ENCODE results near the gene FGFR3.

Gene FGFR3

DNA sequence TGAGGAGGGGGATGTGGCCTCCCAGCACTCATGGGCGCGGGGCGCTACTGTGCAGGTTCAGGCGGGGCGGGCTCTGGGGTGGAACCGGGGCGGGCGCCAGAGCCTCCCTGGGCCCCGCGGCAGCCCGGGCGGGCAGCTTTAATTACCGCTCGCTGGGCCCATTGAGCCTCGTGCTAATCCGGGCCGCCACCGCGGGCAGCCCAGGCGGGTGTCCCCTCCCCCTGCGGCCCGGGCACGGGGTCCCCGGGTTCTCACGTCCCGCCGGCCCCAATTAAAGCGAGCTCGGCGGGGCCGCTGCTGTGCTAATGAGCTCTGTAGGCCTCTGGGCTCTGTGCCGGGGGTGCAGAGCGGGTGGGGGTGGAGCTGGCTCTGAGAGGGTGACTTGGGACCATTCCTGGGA is 22.8 kb upstream of the FGFR3 start:
- peaks cover 6% of the 10 kb centered on the region; the same call in 1 of the 2 replicates for H3K27me3 ChIP-seq (ENCODE audit: low read depth, low read length)
- no peaks in the 10 kb centered on the region for H3K79me2 ChIP-seq (ENCODE audit: low read length)
- no peak overlapping the region for H3K27ac ChIP-seq (ENCODE audit: low read length)
- no peak overlapping the region for H3K4me3 ChIP-seq (ENCODE audit: low read length)
- no peak overlapping the region for H3K4me2 ChIP-seq (ENCODE audit: low read length)
- no peaks in the 10 kb centered on the region for H3K9me3 ChIP-seq (ENCODE audit: insufficient read depth, low read length)
- no peaks in the 10 kb centered on the region for H3K36me3 ChIP-seq (replicated peaks; ENCODE audit: low read depth, low read length)
- H2AFZ ChIP-seq (ENCODE audit: low read depth, low read length): no peak overlapping the region
- peaks cover 10% of the 10 kb centered on the region; the same call in 1 of the 2 replicates for H3K4me1 ChIP-seq (ENCODE audit: low read length)
- no peak overlapping the region for H3K9ac ChIP-seq (ENCODE audit: low read length)
- no peaks in the 10 kb centered on the region for H4K20me1 ChIP-seq (ENCODE audit: insufficient read depth, low read length)
- TF ChIP-seq EZH2phosphoT487 (IDR thresholded peaks at IDR 0.05; ENCODE audit: low read depth) (no peak), CTCF (IDR thresholded peaks at IDR 0.05; ENCODE audit: low read depth, low read length) (no peak)

DNA sequence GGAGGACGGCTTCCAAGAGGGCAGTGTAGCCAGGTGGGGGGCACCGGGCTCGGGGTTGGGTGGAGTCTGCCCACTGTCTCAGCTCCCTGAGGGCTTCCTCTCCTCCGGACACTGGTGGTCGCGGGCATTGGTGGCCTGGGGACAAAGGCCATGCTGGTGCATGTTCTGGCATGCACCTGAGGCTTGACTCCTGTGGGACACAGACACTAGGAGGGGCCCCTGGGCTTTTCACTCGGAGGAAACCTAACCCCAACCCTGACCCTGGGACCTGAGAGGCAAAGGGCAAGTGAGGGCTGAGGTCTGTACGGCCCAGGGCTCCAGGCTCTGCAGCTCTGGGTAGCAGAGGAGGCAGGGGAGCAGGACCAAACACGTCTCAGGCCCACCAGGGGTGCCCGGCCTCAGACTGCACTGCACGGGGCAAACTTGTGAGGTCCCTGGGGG is 22.3 kb upstream of the FGFR3 start:
- H3K4me3 ChIP-seq (ENCODE audit: low read length): no peak overlapping the region
- H3K4me2 ChIP-seq (ENCODE audit: low read length): no peak overlapping the region
- peaks cover 9% of the 10 kb centered on the region; the same call in 1 of the 2 replicates for H3K4me1 ChIP-seq (ENCODE audit: low read length)
- H3K27me3 ChIP-seq (ENCODE audit: low read depth, low read length): peaks cover 6% of the 10 kb centered on the region; the same call in 1 of the 2 replicates
- H4K20me1 ChIP-seq (ENCODE audit: insufficient read depth, low read length): no peaks in the 10 kb centered on the region
- no peaks in the 10 kb centered on the region for H3K79me2 ChIP-seq (ENCODE audit: low read length)
- no peaks in the 10 kb centered on the region for H3K9me3 ChIP-seq (ENCODE audit: insufficient read depth, low read length)
- no peak overlapping the region for H3K9ac ChIP-seq (ENCODE audit: low read length)
- H3K27ac ChIP-seq (ENCODE audit: low read length): no peak overlapping the region
- no peaks in the 10 kb centered on the region for H3K36me3 ChIP-seq (replicated peaks; ENCODE audit: low read depth, low read length)
- no peak overlapping the region for H2AFZ ChIP-seq (ENCODE audit: low read depth, low read length)
- TF ChIP-seq EZH2phosphoT487 (IDR thresholded peaks at IDR 0.05; ENCODE audit: low read depth): no peak
- no peak for TF ChIP-seq CTCF (IDR thresholded peaks at IDR 0.05; ENCODE audit: low read depth, low read length)

- H3K4me2 ChIP-seq (ENCODE audit: low read length): peak overlapping the region; percentile 37
- no peaks in the 10 kb centered on the region for H3K36me3 ChIP-seq (replicated peaks; ENCODE audit: low read depth, low read length)
- no peak overlapping the region for H3K9ac ChIP-seq (ENCODE audit: low read length)
- no peaks in the 10 kb centered on the region for H4K20me1 ChIP-seq (ENCODE audit: insufficient read depth, low read length)
- no peak overlapping the region for H3K27ac ChIP-seq (ENCODE audit: low read length)
- 0 out of 2 replicates have a peak overlapping the region, but pooled peaks have one; percentile 8 for H3K4me3 ChIP-seq (ENCODE audit: low read length)
- no peak for TF ChIP-seq EZH2phosphoT487 (IDR thresholded peaks at IDR 0.05; ENCODE audit: low read depth)
- TF ChIP-seq CTCF (IDR thresholded peaks at IDR 0.05; ENCODE audit: low read depth, low read length): no peak
- H3K4me1 ChIP-seq (ENCODE audit: low read length): peaks cover under 1% of the 10 kb centered on the region; the same call in 1 of the 2 replicates
- no peaks in the 10 kb centered on the region for H3K9me3 ChIP-seq (ENCODE audit: insufficient read depth, low read length)
- H3K27me3 ChIP-seq (ENCODE audit: low read depth, low read length): peaks cover 6% of the 10 kb centered on the region; the same call in 1 of the 2 replicates
- H3K79me2 ChIP-seq (ENCODE audit: low read length): no peaks in the 10 kb centered on the region
- no peak overlapping the region for H2AFZ ChIP-seq (ENCODE audit: low read depth, low read length)
Measured at GRCh38 chr4:1771555-1772305, 21.4 kb upstream of the FGFR3 start.

DNA sequence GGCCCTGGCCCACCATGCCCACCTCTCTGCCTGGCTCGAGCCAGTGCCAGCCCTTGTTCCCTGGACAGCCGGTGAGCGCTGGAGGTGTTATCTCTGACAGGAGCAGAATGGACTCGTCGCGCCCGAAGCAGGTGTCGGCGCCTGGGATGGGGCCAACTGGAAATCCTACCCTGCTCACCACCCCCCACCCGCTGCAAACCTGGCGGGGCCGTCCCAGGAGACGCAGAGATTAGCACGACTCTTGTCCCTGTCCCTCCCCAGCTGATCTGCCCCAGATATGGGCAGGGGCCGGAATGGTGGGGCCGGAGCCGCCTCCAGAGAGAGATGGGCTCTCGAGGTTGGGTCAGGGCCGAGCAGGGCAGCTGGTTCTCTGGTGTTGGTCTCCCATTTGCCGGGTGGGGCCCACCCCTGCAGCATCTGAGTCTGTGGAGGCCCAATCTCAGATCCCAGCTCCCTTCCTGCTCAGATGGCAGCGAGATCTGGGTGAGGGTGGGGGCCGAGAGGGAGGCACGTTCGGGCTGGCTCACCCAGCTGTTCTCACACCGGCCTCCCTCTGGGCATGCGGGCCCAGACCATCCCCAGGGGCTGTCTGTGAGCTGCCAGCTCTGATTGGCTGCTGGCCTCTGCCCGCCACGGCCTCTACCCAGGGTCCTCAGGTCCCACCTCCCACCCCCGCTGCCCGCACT is 20.1 kb upstream of the FGFR3 start:
- H3K27me3 ChIP-seq (ENCODE audit: low read depth, low read length): peaks cover 6% of the 10 kb centered on the region; the same call in 1 of the 2 replicates
- H3K4me1 ChIP-seq (ENCODE audit: low read length): no peaks in the 10 kb centered on the region; the same call in 1 of the 2 replicates
- H2AFZ ChIP-seq (ENCODE audit: low read depth, low read length): no peak overlapping the region
- H3K4me3 ChIP-seq (ENCODE audit: low read length): no peak overlapping the region
- no peak overlapping the region for H3K27ac ChIP-seq (ENCODE audit: low read length)
- no peak for TF ChIP-seq EZH2phosphoT487 (IDR thresholded peaks at IDR 0.05; ENCODE audit: low read depth)
- no peak for TF ChIP-seq CTCF (IDR thresholded peaks at IDR 0.05; ENCODE audit: low read depth, low read length)
- no peaks in the 10 kb centered on the region for H3K79me2 ChIP-seq (ENCODE audit: low read length)
- no peak overlapping the region for H3K4me2 ChIP-seq (ENCODE audit: low read length)
- H4K20me1 ChIP-seq (ENCODE audit: insufficient read depth, low read length): no peaks in the 10 kb centered on the region
- no peaks in the 10 kb centered on the region for H3K9me3 ChIP-seq (ENCODE audit: insufficient read depth, low read length)
- H3K36me3 ChIP-seq (replicated peaks; ENCODE audit: low read depth, low read length): no peaks in the 10 kb centered on the region
- H3K9ac ChIP-seq (ENCODE audit: low read length): no peak overlapping the region
